AG09309 (cell line): ENCODE data around the gene CARS1.

Source experiments
- DNase-seq: peaks from one replicate; pipeline ENCODE4 v3.0.0-alpha.2; 2010; ENCODE audit warnings: low read depth
- H3K4me3 ChIP-seq: 2 replicates; pipeline ENCODE4 v1.5.1; 2011; ENCODE audit warnings: mild to moderate bottlenecking, low read depth, low read length, moderate library complexity; ENCODE audit not compliant: control insufficient read depth
- CTCF ChIP-seq: IDR thresholded peaks from 2 replicates; pipeline ENCODE4 v1.5.1; 2011; ENCODE audit warnings: mild to moderate bottlenecking, low read depth, low read length, inconsistent platforms; ENCODE audit not compliant: insufficient read depth, control insufficient read depth; ENCODE audit errors: missing control alignments

The CARS1 gene

GRCh38 chr11:3003396-3004231 is 53.6 kb downstream of the CARS1 start:
- no peak overlapping the region for H3K4me3 ChIP-seq
- DNase-seq, result no peak
- TF ChIP-seq CTCF, result no peak

- H3K4me3 ChIP-seq, result no peak overlapping the region
- DNase-seq, result no peak
- no peak for TF ChIP-seq CTCF
Observed at GRCh38 chr11:3002871-3003270, 54.4 kb downstream of the CARS1 start.

GRCh38 chr11:3002351-3002861 is 54.8 kb downstream of the CARS1 start:
- DNase-seq, result no peak
- TF ChIP-seq CTCF, result no peak
- H3K4me3 ChIP-seq, result no peak overlapping the region

- DNase-seq, result no peak
- TF ChIP-seq CTCF, result no peak
- no peak overlapping the region for H3K4me3 ChIP-seq
Observed at GRCh38 chr11:3001496-3001895, 55.7 kb downstream of the CARS1 start.

- DNase-seq, result no peak
- TF ChIP-seq CTCF, result no peak
Observed at GRCh38 chr11:3000032-3000961, 56.9 kb downstream of the CARS1 start.

GRCh38 chr11:2999464-2999998 is 57.7 kb downstream of the CARS1 start:
- no peak for DNase-seq
- no peak overlapping the region for H3K4me3 ChIP-seq
- no peak for TF ChIP-seq CTCF

More at GRCh38 chr11:3000032-3000961, 56.9 kb downstream of the CARS1 start:
- no peak overlapping the region for H3K4me3 ChIP-seq
